Keratinocyte (primary cell): ENCODE measurements around the gene CPAMD8. TPM values are rescaled to one million over a fixed set of nuclear protein-coding genes. Genes with fewer than 3 reads are reported as not detected.

Experiments used
- DNase-seq: peaks from one replicate; pipeline ENCODE4 v3.0.0-alpha.2; 2011; ENCODE audit warnings: low read depth, missing footprints, low spot score
- FAIRE-seq: peaks from 2 replicates; lab custom pipeline; 2011; peaks lifted over from hg19 to GRCh38; lab: Jason Lieb, UNC
- H2AFZ ChIP-seq: 2 replicates; pipeline ENCODE4 v1.6.0; 2012; ENCODE audit warnings: low read length, control low read depth, inconsistent platforms; ENCODE audit not compliant: control insufficient read depth
- H3K27ac ChIP-seq: 2 replicates; pipeline ENCODE4 v1.5.1; 2011; ENCODE audit warnings: low read length; ENCODE audit not compliant: control insufficient read depth, insufficient read depth
- H3K27me3 ChIP-seq: 3 replicates; pipeline ENCODE4 v1.6.0; 2011; ENCODE audit warnings: low read length; ENCODE audit not compliant: control insufficient read depth, insufficient read depth; ENCODE audit errors: extremely low read depth
- H3K36me3 ChIP-seq, 2 experiments: 2 replicates in 1 of 2; 3 replicates in 1 of 2; pipeline ENCODE4 v1.5.1; 2011; ENCODE audit warnings: low read length in 2 of 2, mild to moderate bottlenecking in 1 of 2; ENCODE audit not compliant: control insufficient read depth in 2 of 2, insufficient read depth in 2 of 2; ENCODE audit errors: extremely low read depth in 1 of 2
- H3K4me1 ChIP-seq: 3 replicates; pipeline ENCODE4 v1.5.1; 2011; ENCODE audit warnings: low read length; ENCODE audit not compliant: control insufficient read depth, insufficient read depth; ENCODE audit errors: extremely low read depth
- H3K4me2 ChIP-seq: 3 replicates; pipeline ENCODE4 v1.6.0; 2011; ENCODE audit warnings: low read depth, low read length; ENCODE audit not compliant: control insufficient read depth, insufficient read depth; ENCODE audit errors: extremely low read depth
- H3K4me3 ChIP-seq, 3 experiments: fragments of 200-600 bp in 1 of 3; sonication (generic) in 1 of 3; 2 replicates in 2 of 3; 3 replicates in 1 of 3; pipeline ENCODE4 v1.5.1; 2011 to 2016; ENCODE audit warnings: low read length in 3 of 3, mild to moderate bottlenecking in 3 of 3, control low read depth in 2 of 3, inconsistent platforms in 1 of 3, low read depth in 1 of 3, mixed read lengths in 1 of 3, mixed run types in 1 of 3, moderate library complexity in 1 of 3; ENCODE audit not compliant: control insufficient read depth in 2 of 3, insufficient read depth in 2 of 3; ENCODE audit errors: extremely low read depth in 1 of 3
- H3K79me2 ChIP-seq: 2 replicates; pipeline ENCODE4 v1.6.0; 2012; ENCODE audit warnings: low read length; ENCODE audit not compliant: control insufficient read depth, insufficient read depth
- H3K9ac ChIP-seq: 3 replicates; pipeline ENCODE4 v1.6.0; 2011; ENCODE audit warnings: low read length; ENCODE audit not compliant: control insufficient read depth, insufficient read depth; ENCODE audit errors: extremely low read depth
- H3K9me1 ChIP-seq: 3 replicates; pipeline ENCODE4 v1.6.0; 2011; ENCODE audit warnings: low read length; ENCODE audit not compliant: control insufficient read depth, insufficient read depth; ENCODE audit errors: extremely low read depth
- H3K9me3 ChIP-seq: 2 replicates; pipeline ENCODE4 v1.5.1; 2012; ENCODE audit warnings: low read depth, low read length; ENCODE audit not compliant: control insufficient read depth
- H4K20me1 ChIP-seq: 3 replicates; pipeline ENCODE4 v1.6.0; 2011; ENCODE audit warnings: low read length; ENCODE audit not compliant: control insufficient read depth, insufficient read depth; ENCODE audit errors: extremely low read depth
- EZH2 ChIP-seq: IDR thresholded peaks from one replicate; pipeline ENCODE4 v1.6.1; 2012; ENCODE audit warnings: inconsistent platforms, mild to moderate bottlenecking, low read length, moderate library complexity
- dilution Hi-C: fragments of 300-500 bp; cut with MboI; formaldehyde crosslinking; loops from one replicate; pipeline ENCODE4 v1.7.0; 2020; ENCODE audit warnings: low sequenced_read_pairs; ENCODE audit not compliant: extremely low pct_ligation_motif_present
- polyA plus RNA-seq, 5 experiments: library from polyadenylated mRNA; depleted of rRNA in 3 of 5; stranded (reverse) in 3 of 5; stranded (forward) in 1 of 5; unstranded in 1 of 5; fragments of >200 nt; gene quantifications; 1 replicate in 1 of 5; 2 replicates in 3 of 5; 3 replicates in 1 of 5; pipeline versions ENCODE4 v1.2.1 to v1.2.3, GENCODE V29; 2011 to 2012; ENCODE audit warnings: missing spikeins in 2 of 5, low read depth in 1 of 5, low replicate concordance in 1 of 5
- TF ChIP-seq, protein P1 (sequence below), 3 experiments: IDR thresholded peaks in 1 of 3; conservative IDR thresholded peaks in 1 of 3; optimal IDR thresholded peaks in 1 of 3; 2 replicates in 2 of 3; 3 replicates in 1 of 3; pipeline versions ENCODE3 to v1.5.1; 2011; ENCODE audit warnings: low read length in 3 of 3, mild to moderate bottlenecking in 3 of 3, moderate library complexity in 2 of 3, control low read depth in 1 of 3, inconsistent platforms in 1 of 3; ENCODE audit not compliant: insufficient read depth in 2 of 3; ENCODE audit errors: extremely low read depth in 1 of 3

The CPAMD8 gene
- polyA plus RNA-seq, 1 donor (not counting 4 experiments of a cell fraction or from before 2014, with no cell fraction given): 0.38 TPM

DNA sequence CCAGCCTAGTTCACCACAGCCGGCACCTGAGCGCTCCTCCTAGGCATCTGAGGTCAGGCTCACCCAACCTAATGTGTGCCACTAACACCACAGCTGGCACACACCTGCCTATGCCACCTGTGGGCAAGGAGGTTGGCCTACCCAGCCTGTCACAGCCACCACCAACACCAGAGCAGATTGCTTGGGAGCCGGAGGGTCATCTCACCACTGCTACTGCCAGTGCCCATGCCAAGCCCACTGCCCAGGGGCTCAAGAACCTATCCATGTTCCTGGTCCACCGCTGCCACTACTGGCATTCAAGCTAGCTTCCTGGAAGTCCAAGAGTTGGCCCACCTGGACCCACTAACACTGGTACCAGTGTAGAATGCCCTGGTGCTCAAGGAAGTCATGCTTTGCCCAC lies 95.3 kb downstream of the CPAMD8 start:
- TF ChIP-seq, protein P1, sequence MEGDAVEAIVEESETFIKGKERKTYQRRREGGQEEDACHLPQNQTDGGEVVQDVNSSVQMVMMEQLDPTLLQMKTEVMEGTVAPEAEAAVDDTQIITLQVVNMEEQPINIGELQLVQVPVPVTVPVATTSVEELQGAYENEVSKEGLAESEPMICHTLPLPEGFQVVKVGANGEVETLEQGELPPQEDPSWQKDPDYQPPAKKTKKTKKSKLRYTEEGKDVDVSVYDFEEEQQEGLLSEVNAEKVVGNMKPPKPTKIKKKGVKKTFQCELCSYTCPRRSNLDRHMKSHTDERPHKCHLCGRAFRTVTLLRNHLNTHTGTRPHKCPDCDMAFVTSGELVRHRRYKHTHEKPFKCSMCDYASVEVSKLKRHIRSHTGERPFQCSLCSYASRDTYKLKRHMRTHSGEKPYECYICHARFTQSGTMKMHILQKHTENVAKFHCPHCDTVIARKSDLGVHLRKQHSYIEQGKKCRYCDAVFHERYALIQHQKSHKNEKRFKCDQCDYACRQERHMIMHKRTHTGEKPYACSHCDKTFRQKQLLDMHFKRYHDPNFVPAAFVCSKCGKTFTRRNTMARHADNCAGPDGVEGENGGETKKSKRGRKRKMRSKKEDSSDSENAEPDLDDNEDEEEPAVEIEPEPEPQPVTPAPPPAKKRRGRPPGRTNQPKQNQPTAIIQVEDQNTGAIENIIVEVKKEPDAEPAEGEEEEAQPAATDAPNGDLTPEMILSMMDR (optimal IDR thresholded peaks at IDR 0.05 in 1 of 3, IDR thresholded peaks at IDR 0.05 in 1 of 3, conservative IDR thresholded peaks at IDR 0.05 in 1 of 3; ENCODE audit: extremely low read depth in 1 of 3, insufficient read depth in 2 of 3, low read length in 3 of 3): no peak
- TF ChIP-seq EZH2: no peak
- Histone ChIP-seq H3K36me3 (no peaks in the 10 kb centered on the region), H3K27me3 (no peaks in the 10 kb centered on the region), H3K9me3 (no peaks in the 10 kb centered on the region), H3K79me2 (no peaks in the 10 kb centered on the region), H3K4me2 (no peak overlapping the region), H4K20me1 (no peaks in the 10 kb centered on the region), H3K4me3 (no peak overlapping the region), H3K4me1 (no peaks in the 10 kb centered on the region), H2AFZ (no peak overlapping the region), H3K9me1 (no peaks in the 10 kb centered on the region), H3K9ac (no peak overlapping the region), H3K27ac (no peak overlapping the region)
- dilution Hi-C loops: no loop called here
- FAIRE-seq (no peak), DNase-seq (no peak)

DNA sequence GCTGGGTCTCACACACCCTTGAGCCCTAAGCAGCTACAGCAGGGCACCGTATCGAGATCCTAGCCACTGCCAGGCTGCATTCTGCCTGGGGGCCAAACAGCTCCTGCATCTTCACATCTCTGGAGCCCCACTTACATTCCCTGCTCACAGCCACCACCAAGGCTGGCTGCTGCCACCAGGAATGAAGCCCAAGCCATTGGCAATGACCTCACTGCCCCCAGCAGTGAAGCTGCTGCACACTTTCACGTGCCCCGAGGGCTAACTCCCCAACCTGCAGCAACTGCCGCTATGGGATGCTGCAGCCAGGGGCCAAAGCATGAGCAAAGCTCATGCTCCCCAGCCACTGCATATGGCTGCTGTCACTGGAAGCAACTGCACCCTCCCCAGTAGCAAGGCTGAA lies 95.9 kb downstream of the CPAMD8 start:
- no peaks in the 10 kb centered on the region for H3K36me3 ChIP-seq
- dilution Hi-C loops: no loop called here
- H3K4me2 ChIP-seq: no peak overlapping the region
- no peak for TF ChIP-seq EZH2
- TF ChIP-seq, protein P1 (optimal IDR thresholded peaks at IDR 0.05 in 1 of 3, IDR thresholded peaks at IDR 0.05 in 1 of 3, conservative IDR thresholded peaks at IDR 0.05 in 1 of 3; ENCODE audit: extremely low read depth in 1 of 3, insufficient read depth in 2 of 3, low read length in 3 of 3): no peak
- H3K4me1 ChIP-seq: no peaks in the 10 kb centered on the region
- FAIRE-seq: no peak
- H3K9ac ChIP-seq: no peak overlapping the region
- H3K27me3 ChIP-seq: no peaks in the 10 kb centered on the region
- H3K27ac ChIP-seq: no peak overlapping the region
- no peak for DNase-seq
- H3K4me3 ChIP-seq: no peak overlapping the region
- no peak overlapping the region for H2AFZ ChIP-seq
- no peaks in the 10 kb centered on the region for H3K9me3 ChIP-seq
- no peaks in the 10 kb centered on the region for H3K79me2 ChIP-seq
- H3K9me1 ChIP-seq: no peaks in the 10 kb centered on the region
- H4K20me1 ChIP-seq: no peaks in the 10 kb centered on the region
